ENCODE data around the gene PPM1F.

PPM1F gene

DNA sequence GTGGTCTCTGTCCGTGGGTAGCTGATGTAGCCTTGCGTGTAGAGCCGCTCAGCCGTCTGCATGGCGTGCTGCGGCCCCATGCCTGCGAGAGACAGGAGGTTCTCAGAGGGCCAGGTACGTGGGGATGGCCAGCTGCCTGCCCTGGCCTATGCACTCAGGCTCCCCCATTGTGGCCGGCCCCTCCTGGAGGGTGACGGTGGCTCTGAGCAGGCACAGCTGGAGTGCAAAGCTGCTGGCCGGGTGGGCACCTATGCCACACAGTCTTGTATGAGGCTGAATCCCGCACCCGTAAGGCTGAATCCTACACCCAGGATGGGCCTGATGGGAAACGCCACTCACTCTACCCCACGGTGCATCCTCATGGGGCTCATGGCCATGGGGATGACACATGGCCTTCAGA, 11.6 kb upstream of the PPM1F start:
- Histone ChIP-seq H3K27ac (ENCODE audit: low read length, poor library complexity, severe bottlenecking) (no peak overlapping the region), H3K79me1 (replicated peaks; ENCODE audit: low read length, poor library complexity, severe bottlenecking) (peaks cover 8% of the 10 kb centered on the region), H3K4me1 (ENCODE audit: control insufficient read depth, insufficient read depth, low read depth, low read length) (peaks cover 12% of the 10 kb centered on the region), H3K36me3 (ENCODE audit: control insufficient read depth in 1 of 2, insufficient read depth in 2 of 2, low read depth in 1 of 2, low read length in 2 of 2) (peaks cover 91 to 93% of the 10 kb centered on the region in 2 experiments), H2BK5ac (ENCODE audit: low read depth, low read length, poor library complexity, severe bottlenecking) (no peak overlapping the region), H3K9ac (ENCODE audit: low read length) (no peak overlapping the region), H4K91ac (ENCODE audit: low read length) (no peak overlapping the region), H2BK120ac (ENCODE audit: low read depth, low read length) (no peak overlapping the region), H2AK5ac (ENCODE audit: low read length, severe bottlenecking) (no peak overlapping the region), H3K18ac (ENCODE audit: low read depth in 1 of 2, low read length in 2 of 2) (no peak overlapping the region), H3K4me3 (ENCODE audit: insufficient read depth in 1 of 2, low read depth in 1 of 2, low read length in 2 of 2) (no peak overlapping the region), H4K8ac (ENCODE audit: low read length) (no peak overlapping the region), H3K4ac (ENCODE audit: low read depth in 1 of 2, low read length in 2 of 2) (no peak overlapping the region), H3K14ac (ENCODE audit: low read length in 2 of 2) (no peak overlapping the region), H3K9me3 (ENCODE audit: control insufficient read depth, low read length) (no peaks in the 10 kb centered on the region), H2BK15ac (ENCODE audit: low read depth, poor library complexity, severe bottlenecking) (no peak overlapping the region), H2AFZ (ENCODE audit: low read depth, low read length) (no peak overlapping the region), H3K27me3 (ENCODE audit: control insufficient read depth in 1 of 2, insufficient read depth in 1 of 2, low read length in 2 of 2) (no peaks in the 10 kb centered on the region), H2BK12ac (ENCODE audit: low read length in 2 of 2) (no peak overlapping the region), H3K4me2 (ENCODE audit: low read length, poor library complexity, severe bottlenecking) (no peak overlapping the region), H3K23ac (ENCODE audit: low read length in 2 of 2) (no peak overlapping the region)
- WGBS = 95% methylated on average over 15 of the region's 15 CpGs
- no peak for DNase-seq

GRCh38 chr22:21963790-21964211, 11.2 kb upstream of the PPM1F start:
- no peak overlapping the region for H3K4me2 ChIP-seq (ENCODE audit: low read length, poor library complexity, severe bottlenecking)
- H3K79me1 ChIP-seq (replicated peaks; ENCODE audit: low read length, poor library complexity, severe bottlenecking) = peaks cover 8% of the 10 kb centered on the region
- WGBS = 99% methylated on average over 19 of the region's 19 CpGs
- H3K9me3 ChIP-seq (ENCODE audit: control insufficient read depth, low read length) = no peaks in the 10 kb centered on the region
- no peak overlapping the region for H2BK15ac ChIP-seq (ENCODE audit: low read depth, poor library complexity, severe bottlenecking)
- no peak overlapping the region for H3K23ac ChIP-seq (ENCODE audit: low read length in 2 of 2)
- DNase-seq = no peak
- H3K18ac ChIP-seq (ENCODE audit: low read depth in 1 of 2, low read length in 2 of 2) = no peak overlapping the region
- H2BK120ac ChIP-seq (ENCODE audit: low read depth, low read length) = no peak overlapping the region
- H4K8ac ChIP-seq (ENCODE audit: low read length) = no peak overlapping the region
- no peak overlapping the region for H2BK12ac ChIP-seq (ENCODE audit: low read length in 2 of 2)
- no peak overlapping the region for H3K4me3 ChIP-seq (ENCODE audit: insufficient read depth in 1 of 2, low read depth in 1 of 2, low read length in 2 of 2)
- H3K27ac ChIP-seq (ENCODE audit: low read length, poor library complexity, severe bottlenecking) = no peak overlapping the region
- H3K14ac ChIP-seq (ENCODE audit: low read length in 2 of 2) = no peak overlapping the region
- no peaks in the 10 kb centered on the region for H3K27me3 ChIP-seq (ENCODE audit: control insufficient read depth in 1 of 2, insufficient read depth in 1 of 2, low read length in 2 of 2)
- H4K91ac ChIP-seq (ENCODE audit: low read length) = no peak overlapping the region
- no peak overlapping the region for H3K4ac ChIP-seq (ENCODE audit: low read depth in 1 of 2, low read length in 2 of 2)
- H2BK5ac ChIP-seq (ENCODE audit: low read depth, low read length, poor library complexity, severe bottlenecking) = no peak overlapping the region
- H2AK5ac ChIP-seq (ENCODE audit: low read length, severe bottlenecking) = no peak overlapping the region
- no peak overlapping the region for H3K9ac ChIP-seq (ENCODE audit: low read length)
- peaks cover 12% of the 10 kb centered on the region for H3K4me1 ChIP-seq (ENCODE audit: control insufficient read depth, insufficient read depth, low read depth, low read length)
- peaks cover 94 to 95% of the 10 kb centered on the region in 2 experiments for H3K36me3 ChIP-seq (ENCODE audit: control insufficient read depth in 1 of 2, insufficient read depth in 2 of 2, low read depth in 1 of 2, low read length in 2 of 2)
- no peak overlapping the region for H2AFZ ChIP-seq (ENCODE audit: low read depth, low read length)

DNA sequence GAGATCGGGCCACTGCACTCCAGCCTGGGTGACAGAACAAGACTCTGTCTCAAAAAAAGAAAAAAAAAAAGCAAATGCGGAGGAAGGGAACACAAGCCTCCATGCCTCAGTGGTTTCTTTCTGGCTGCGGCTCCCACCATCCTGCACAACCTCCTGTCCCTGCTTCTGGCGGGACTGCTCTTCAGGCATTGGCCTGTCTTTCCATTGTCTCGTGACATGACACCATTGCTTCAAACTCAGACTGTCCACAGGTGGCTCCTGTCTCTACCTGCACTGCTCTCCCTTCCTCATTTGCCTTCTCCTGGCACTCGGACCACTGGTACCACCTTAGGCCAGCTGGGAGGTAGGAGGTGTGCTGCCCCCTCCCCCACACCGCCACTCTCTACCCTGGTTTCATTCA, 10.6 kb upstream of the PPM1F start:
- no peak overlapping the region for H3K27ac ChIP-seq (ENCODE audit: low read length, poor library complexity, severe bottlenecking)
- H3K9me3 ChIP-seq (ENCODE audit: control insufficient read depth, low read length) = no peaks in the 10 kb centered on the region
- no peaks in the 10 kb centered on the region for H3K27me3 ChIP-seq (ENCODE audit: control insufficient read depth in 1 of 2, insufficient read depth in 1 of 2, low read length in 2 of 2)
- no peak overlapping the region for H2BK15ac ChIP-seq (ENCODE audit: low read depth, poor library complexity, severe bottlenecking)
- H2AFZ ChIP-seq (ENCODE audit: low read depth, low read length) = no peak overlapping the region
- no peak for DNase-seq
- no peak overlapping the region for H2BK120ac ChIP-seq (ENCODE audit: low read depth, low read length)
- H3K4me2 ChIP-seq (ENCODE audit: low read length, poor library complexity, severe bottlenecking) = no peak overlapping the region
- H3K4me1 ChIP-seq (ENCODE audit: control insufficient read depth, insufficient read depth, low read depth, low read length) = peaks cover 14% of the 10 kb centered on the region
- peaks cover 5% of the 10 kb centered on the region for H3K79me1 ChIP-seq (replicated peaks; ENCODE audit: low read length, poor library complexity, severe bottlenecking)
- H4K91ac ChIP-seq (ENCODE audit: low read length) = no peak overlapping the region
- H3K14ac ChIP-seq (ENCODE audit: low read length in 2 of 2) = no peak overlapping the region
- H2AK5ac ChIP-seq (ENCODE audit: low read length, severe bottlenecking) = no peak overlapping the region
- peaks cover 94 to 95% of the 10 kb centered on the region in 2 experiments for H3K36me3 ChIP-seq (ENCODE audit: control insufficient read depth in 1 of 2, insufficient read depth in 2 of 2, low read depth in 1 of 2, low read length in 2 of 2)
- no peak overlapping the region for H2BK5ac ChIP-seq (ENCODE audit: low read depth, low read length, poor library complexity, severe bottlenecking)
- no peak overlapping the region for H3K4me3 ChIP-seq (ENCODE audit: insufficient read depth in 1 of 2, low read depth in 1 of 2, low read length in 2 of 2)
- H3K4ac ChIP-seq (ENCODE audit: low read depth in 1 of 2, low read length in 2 of 2) = no peak overlapping the region
- no peak overlapping the region for H3K9ac ChIP-seq (ENCODE audit: low read length)
- no peak overlapping the region for H4K8ac ChIP-seq (ENCODE audit: low read length)
- no peak overlapping the region for H3K23ac ChIP-seq (ENCODE audit: low read length in 2 of 2)
- no peak overlapping the region for H3K18ac ChIP-seq (ENCODE audit: low read depth in 1 of 2, low read length in 2 of 2)
- WGBS = 94% methylated on average over 7 of the region's 7 CpGs
- no peak overlapping the region for H2BK12ac ChIP-seq (ENCODE audit: low read length in 2 of 2)

GRCh38 chr22:21962655-21962949, 10.0 kb upstream of the PPM1F start:
- Histone ChIP-seq H3K27me3 (ENCODE audit: control insufficient read depth in 1 of 2, insufficient read depth in 1 of 2, low read length in 2 of 2) (no peaks in the 10 kb centered on the region), H3K27ac (ENCODE audit: low read length, poor library complexity, severe bottlenecking) (no peak overlapping the region), H3K23ac (ENCODE audit: low read length in 2 of 2) (no peak overlapping the region), H3K79me1 (replicated peaks; ENCODE audit: low read length, poor library complexity, severe bottlenecking) (peaks cover 5% of the 10 kb centered on the region), H2BK120ac (ENCODE audit: low read depth, low read length) (no peak overlapping the region), H3K14ac (ENCODE audit: low read length in 2 of 2) (no peak overlapping the region), H3K9ac (ENCODE audit: low read length) (no peak overlapping the region), H2BK12ac (ENCODE audit: low read length in 2 of 2) (no peak overlapping the region), H2BK15ac (ENCODE audit: low read depth, poor library complexity, severe bottlenecking) (no peak overlapping the region), H2AFZ (ENCODE audit: low read depth, low read length) (no peak overlapping the region), H4K91ac (ENCODE audit: low read length) (no peak overlapping the region), H4K8ac (ENCODE audit: low read length) (no peak overlapping the region), H3K4ac (ENCODE audit: low read depth in 1 of 2, low read length in 2 of 2) (no peak overlapping the region), H2AK5ac (ENCODE audit: low read length, severe bottlenecking) (no peak overlapping the region), H3K18ac (ENCODE audit: low read depth in 1 of 2, low read length in 2 of 2) (no peak overlapping the region), H3K9me3 (ENCODE audit: control insufficient read depth, low read length) (no peaks in the 10 kb centered on the region), H3K4me3 (ENCODE audit: insufficient read depth in 1 of 2, low read depth in 1 of 2, low read length in 2 of 2) (no peak overlapping the region), H3K36me3 (ENCODE audit: control insufficient read depth in 1 of 2, insufficient read depth in 2 of 2, low read depth in 1 of 2, low read length in 2 of 2) (peaks cover 89 to 94% of the 10 kb centered on the region in 2 experiments), H3K4me2 (ENCODE audit: low read length, poor library complexity, severe bottlenecking) (no peak overlapping the region), H2BK5ac (ENCODE audit: low read depth, low read length, poor library complexity, severe bottlenecking) (no peak overlapping the region), H3K4me1 (ENCODE audit: control insufficient read depth, insufficient read depth, low read depth, low read length) (peaks cover 14% of the 10 kb centered on the region)
- 96% methylated on average over 11 of the region's 11 CpGs for WGBS
- no peak for DNase-seq

All from mesenchymal stem cell (in vitro differentiated cells and primary cell).